ENCODE data around the gene MEF2A.
"Not testable (repeated sequence)": the region's sequence is repeated elsewhere in the genome, so short reads cannot be mapped to it uniquely, and the experiment has no call there.

Gene MEF2A

GRCh38 chr15:99565299-99566156, at the start of gene MEF2A:
Gene MEF2A (plus strand): TSS chr15:99565984. CDS start chr15:99633120, 67,136 bp downstream.
- DNase-seq: peak; percentile 94

DNA sequence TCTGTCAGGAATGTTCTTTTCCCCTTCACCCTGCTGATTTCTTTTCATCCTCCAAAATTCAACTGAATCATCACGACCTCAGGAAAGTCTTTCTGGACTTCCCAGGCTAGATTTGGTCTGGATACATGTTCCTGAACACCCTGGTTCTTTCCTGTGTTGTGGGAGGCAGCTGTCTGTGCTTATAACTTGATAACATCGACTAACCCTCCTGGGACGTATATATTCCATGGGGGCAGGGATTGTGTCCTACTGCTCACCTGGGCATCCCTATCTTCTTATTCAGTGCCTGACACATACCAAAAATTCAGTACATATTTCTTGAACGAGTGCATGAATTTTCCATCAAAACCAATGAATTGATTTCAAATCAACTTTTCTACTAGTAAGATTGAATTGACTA, 47.6 kb upstream of the MEF2A start:
- DNase-seq: no peak

GRCh38 chr15:99519366-99519765, 46.4 kb upstream of the MEF2A start:
- DNase-seq: not testable (repeated sequence)

- DNase-seq: no peak
Observed at GRCh38 chr15:99522288-99522687, 43.5 kb upstream of the MEF2A start.

GRCh38 chr15:99526176-99526575, 39.6 kb upstream of the MEF2A start:
- no peak for DNase-seq

GRCh38 chr15:99526671-99527070, 39.1 kb upstream of the MEF2A start:
- DNase-seq: no peak

DNA sequence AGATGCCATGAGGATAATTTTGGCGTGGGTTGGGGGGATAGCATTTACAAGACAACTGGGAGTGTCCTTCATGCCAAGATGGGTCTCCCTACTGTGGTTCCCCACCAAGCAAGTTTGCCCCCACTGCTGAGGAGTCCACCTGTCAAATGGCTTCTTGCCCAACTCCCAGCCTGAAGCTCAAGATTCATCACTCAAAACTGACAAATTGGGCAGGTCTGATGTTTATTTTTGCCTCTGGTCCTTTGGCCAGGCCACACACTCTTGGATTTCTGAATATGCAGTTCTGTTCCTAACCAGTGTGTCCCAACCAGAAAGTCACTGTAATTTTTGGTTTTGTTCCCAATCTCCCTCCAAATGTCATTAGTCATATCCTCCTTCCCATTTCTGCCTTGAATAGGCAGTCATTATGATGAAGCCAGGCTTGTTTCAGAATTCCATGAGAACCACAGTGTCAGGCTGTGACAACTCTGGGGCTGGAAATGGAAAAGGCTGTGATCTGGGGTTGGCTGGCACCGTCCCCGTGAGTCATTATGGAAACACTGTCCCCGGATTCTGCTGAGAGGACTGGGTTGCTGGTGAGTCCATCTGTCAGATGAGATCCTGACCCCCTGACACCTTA, 29.3 kb upstream of the MEF2A start:
- no peak for DNase-seq

DNA sequence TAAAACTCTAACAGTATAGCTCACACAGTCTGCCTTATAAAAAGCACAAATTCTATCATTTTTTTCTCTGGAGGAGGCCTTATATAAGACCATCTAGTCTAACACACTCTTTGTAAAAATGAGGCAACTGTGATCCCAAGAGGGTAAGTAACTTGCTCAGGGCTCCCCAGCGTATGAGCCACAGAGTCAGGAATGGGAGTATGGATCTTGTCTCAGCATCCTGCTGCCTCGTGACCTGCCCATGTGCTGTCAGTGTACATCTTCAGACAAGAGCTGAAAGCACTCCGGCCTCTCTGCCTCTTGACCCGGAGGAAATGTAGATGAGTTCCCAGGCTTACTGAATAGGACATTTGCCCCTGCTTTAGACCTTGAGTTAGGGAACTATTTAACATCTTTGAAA, 28.4 kb upstream of the MEF2A start:
- no peak for DNase-seq

- no peak for DNase-seq
Observed at GRCh38 chr15:99538261-99538660, 27.5 kb upstream of the MEF2A start.

- DNase-seq: no peak
Observed at GRCh38 chr15:99542828-99543227, 23.0 kb upstream of the MEF2A start.

DNA sequence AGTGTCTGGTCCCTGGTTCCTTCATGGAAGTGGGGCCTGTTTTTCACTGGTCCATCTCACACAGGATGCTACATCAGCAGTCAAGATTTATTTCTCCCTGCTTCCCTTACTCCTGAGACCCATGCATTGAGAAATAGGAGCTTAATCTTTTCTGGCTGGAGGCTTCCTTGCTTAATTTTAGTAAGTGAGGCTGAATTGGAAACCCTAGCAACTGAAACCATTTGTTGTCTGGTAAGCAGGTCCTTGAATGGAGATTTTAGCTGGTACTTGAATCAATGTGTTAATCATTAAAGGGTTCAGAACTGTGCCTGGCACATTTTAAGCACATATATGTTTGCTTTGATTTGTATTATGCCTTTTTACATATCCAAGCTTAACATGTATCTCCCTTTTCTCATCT, 20.2 kb upstream of the MEF2A start:
- DNase-seq: no peak

GRCh38 chr15:99546441-99547100, 19.2 kb upstream of the MEF2A start:
- DNase-seq: no peak

GRCh38 chr15:99547517-99547916, 18.3 kb upstream of the MEF2A start:
- no peak for DNase-seq

GRCh38 chr15:99550077-99550476, 15.7 kb upstream of the MEF2A start:
- DNase-seq: peak; percentile 42

- DNase-seq: no peak
Observed at GRCh38 chr15:99552111-99552510, 13.7 kb upstream of the MEF2A start.

- DNase-seq: no peak
Observed at GRCh38 chr15:99554880-99555488, 10.8 kb upstream of the MEF2A start.

DNA sequence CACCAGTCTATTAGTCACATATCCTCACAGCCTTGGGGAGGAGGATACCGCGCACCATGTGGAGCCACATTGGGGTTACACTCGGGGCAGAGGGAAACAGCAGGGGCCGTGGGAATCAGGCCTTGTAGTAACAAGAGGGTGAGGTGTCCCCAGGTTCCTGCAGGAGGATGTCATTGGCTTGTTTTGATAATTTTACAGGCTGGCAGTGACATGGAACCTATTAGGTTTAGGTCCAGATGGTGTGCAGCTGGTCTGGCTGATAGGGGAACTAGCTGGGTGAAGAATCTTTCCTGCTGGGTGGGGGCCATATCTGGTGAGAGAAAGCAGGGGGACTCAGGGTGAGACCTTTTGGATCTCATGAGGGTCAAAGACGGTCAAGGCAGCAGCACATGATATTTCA, 9.8 kb upstream of the MEF2A start:
- no peak for DNase-seq

DNA sequence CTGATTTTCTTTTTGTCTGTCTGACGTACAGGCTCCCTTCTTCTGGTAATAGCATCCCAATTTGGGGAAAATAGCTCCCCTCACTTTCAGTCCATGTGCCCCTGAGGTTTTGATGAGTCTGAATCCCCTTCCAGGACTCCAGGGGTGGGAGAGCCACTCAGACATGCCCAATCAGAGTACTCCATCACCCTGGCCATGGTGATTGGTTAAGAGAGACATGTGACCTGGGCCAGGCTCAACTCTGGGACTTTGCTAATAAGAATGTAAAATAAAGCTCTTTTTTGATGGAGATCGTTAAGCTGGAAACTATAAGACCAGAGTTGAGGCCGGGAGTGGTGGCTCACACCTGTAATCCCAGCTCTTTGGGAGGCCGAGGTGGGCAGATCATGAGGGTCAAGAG, 9.2 kb upstream of the MEF2A start:
- DNase-seq: no peak

GRCh38 chr15:99558084-99558483, 7.7 kb upstream of the MEF2A start:
- DNase-seq: no peak

- DNase-seq: no peak
Observed at GRCh38 chr15:99558571-99558970, 7.2 kb upstream of the MEF2A start.

DNA sequence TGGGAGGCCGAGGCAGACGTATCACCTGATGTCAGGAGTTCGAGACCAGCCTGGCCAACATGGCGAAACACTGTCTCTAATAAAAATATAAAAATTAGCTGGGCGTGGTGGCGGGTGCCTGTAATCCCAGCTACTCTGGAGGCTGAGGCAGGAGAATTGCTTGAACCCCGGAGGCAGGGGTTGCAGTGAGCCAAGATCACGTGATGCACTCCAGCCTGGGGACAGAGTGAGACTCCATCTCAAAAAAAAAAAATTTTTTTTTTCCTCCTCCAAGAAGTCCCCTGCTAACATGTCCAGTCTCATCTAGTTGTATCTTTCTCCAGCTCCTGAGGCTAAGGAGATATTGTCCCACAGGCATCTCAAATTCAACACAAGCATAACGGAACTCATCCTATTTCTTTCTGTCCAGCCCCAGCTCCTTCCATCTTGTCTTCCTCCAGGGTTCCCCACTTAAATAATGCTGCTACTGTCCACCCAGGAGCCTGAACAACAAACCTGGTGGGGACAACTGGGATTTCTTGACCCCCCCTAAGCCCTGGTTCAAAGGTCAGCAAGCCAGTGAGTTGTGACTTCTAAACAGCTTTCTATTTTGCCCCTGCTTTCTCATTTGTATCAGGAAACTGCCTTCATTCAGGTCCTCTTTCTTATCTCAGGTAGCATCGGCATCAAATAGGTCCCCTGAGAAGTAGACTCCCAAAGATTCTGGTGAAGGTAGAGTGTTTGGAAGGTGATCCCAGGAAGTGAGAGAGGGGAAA, 4.1 kb upstream of the MEF2A start:
- DNase-seq: no peak

- no peak for DNase-seq
Observed at GRCh38 chr15:99562238-99562637, 3.5 kb upstream of the MEF2A start.

Measured in stimulated activated CD4-positive, alpha-beta T cell treated with anti-CD3 and anti-CD28 coated beads, Interleukin-15, amount 100 ng/mL, for 24 hours (primary cell).